Liver (tissue), 9 donors: ENCODE measurements around the gene IRF2BP2. TPM values are rescaled to one million over a fixed set of nuclear protein-coding genes. Genes with fewer than 3 reads are reported as not detected.
A peak's percentile ranks its signal among the peaks of the same experiment; 100 is the strongest.

ENCODE experiments used
- DNase-seq: peaks from one replicate; pipeline ENCODE4 v3.0.0-alpha.2; 2017; ENCODE audit warnings: low spot score
- H3K27ac ChIP-seq, 2 donors: one replicate each; pipeline ENCODE4 v1.7.0; 2013; ENCODE audit warnings: inconsistent platforms in 2 of 2, low read length in 2 of 2, control low read depth in 1 of 2, low read depth in 1 of 2, mild to moderate bottlenecking in 1 of 2
- H3K27me3 ChIP-seq, 4 donors: one replicate each; pipeline versions ENCODE4 v1.6.1 to v1.7.0; 2013; ENCODE audit warnings: low read length in 3 of 4, inconsistent platforms in 1 of 4, mild to moderate bottlenecking in 1 of 4, moderate library complexity in 1 of 4; ENCODE audit not compliant: control insufficient read depth in 4 of 4, insufficient read depth in 4 of 4
- H3K36me3 ChIP-seq, 4 donors: one replicate each; pipeline versions ENCODE4 v1.6.1 to v1.7.0; 2013; ENCODE audit warnings: low read length in 3 of 4, mild to moderate bottlenecking in 3 of 4, low read depth in 1 of 4, moderate library complexity in 1 of 4; ENCODE audit not compliant: control insufficient read depth in 4 of 4, insufficient read depth in 3 of 4
- H3K4me1 ChIP-seq, 4 donors: one replicate each; pipeline versions ENCODE4 v1.6.1 to v1.7.0; 2013; ENCODE audit warnings: low read length in 3 of 4, mild to moderate bottlenecking in 3 of 4, moderate library complexity in 1 of 4; ENCODE audit not compliant: control insufficient read depth in 4 of 4, insufficient read depth in 4 of 4
- H3K4me3 ChIP-seq, 3 donors: one replicate each; pipeline versions ENCODE4 v1.6.1 to v1.7.0; 2013; ENCODE audit warnings: low read length in 3 of 3, control low read depth in 1 of 3, low read depth in 1 of 3, mild to moderate bottlenecking in 1 of 3
- H3K9ac ChIP-seq, 2 donors: one replicate each; pipeline ENCODE4 v1.7.0; 2013; ENCODE audit warnings: low read length in 2 of 2, mild to moderate bottlenecking in 2 of 2, moderate library complexity in 2 of 2, control low read depth in 1 of 2, low read depth in 1 of 2
- H3K9me3 ChIP-seq, 4 donors: one replicate each; pipeline versions ENCODE4 v1.6.1 to v1.7.0; 2013; ENCODE audit warnings: low read length in 3 of 4; ENCODE audit not compliant: control insufficient read depth in 4 of 4
- ATF3 ChIP-seq: IDR thresholded peaks from 2 replicates; pipeline ENCODE4 v1.6.1; 2016; ENCODE audit warnings: antibody characterized with exemption
- EGR1 ChIP-seq, 2 donors: IDR thresholded peaks; 2 replicates each; pipeline ENCODE4 v1.6.1; 2016 to 2018; ENCODE audit warnings: antibody characterized with exemption in 2 of 2, low read depth in 2 of 2
- FOXA1 ChIP-seq: IDR thresholded peaks from 2 replicates; pipeline ENCODE4 v1.6.1; 2016; ENCODE audit warnings: antibody characterized with exemption
- FOXA2 ChIP-seq: IDR thresholded peaks from 2 replicates; pipeline ENCODE4 v1.6.1; 2016; ENCODE audit warnings: antibody characterized with exemption
- GABPA ChIP-seq, 2 donors: IDR thresholded peaks in 1 of 2; conservative IDR thresholded peaks in 1 of 2; 2 replicates each; pipeline ENCODE4 v1.6.1; 2016; ENCODE audit warnings: antibody characterized with exemption in 2 of 2, mild to moderate bottlenecking in 1 of 2, moderate library complexity in 1 of 2
- HNF4A ChIP-seq, 2 donors: conservative IDR thresholded peaks; 2 replicates each; pipeline ENCODE4 v1.6.1; 2016; ENCODE audit warnings: antibody characterized with exemption in 2 of 2, mild to moderate bottlenecking in 2 of 2
- HNF4G ChIP-seq: IDR thresholded peaks from 2 replicates; pipeline ENCODE4 v1.6.1; 2016; ENCODE audit warnings: antibody characterized with exemption
- JUND ChIP-seq, 2 donors: IDR thresholded peaks; 2 replicates each; pipeline ENCODE4 v1.6.1; 2016; ENCODE audit warnings: antibody characterized with exemption in 2 of 2
- MAX ChIP-seq: IDR thresholded peaks from 2 replicates; pipeline ENCODE4 v1.6.1; 2016; ENCODE audit warnings: antibody characterized with exemption
- NR2F2 ChIP-seq: IDR thresholded peaks from 2 replicates; pipeline ENCODE4 v1.6.1; 2016; ENCODE audit warnings: antibody characterized with exemption
- RAD21 ChIP-seq, 2 donors: IDR thresholded peaks; 2 replicates each; pipeline ENCODE4 v1.6.1; 2016; ENCODE audit warnings: antibody characterized with exemption in 2 of 2, mild to moderate bottlenecking in 2 of 2
- REST ChIP-seq: IDR thresholded peaks from 2 replicates; pipeline ENCODE4 v1.6.1; 2016; ENCODE audit warnings: antibody characterized with exemption, mild to moderate bottlenecking
- RXRA ChIP-seq, 2 donors: IDR thresholded peaks; 2 replicates each; pipeline ENCODE4 v1.6.1; 2017 to 2018; ENCODE audit warnings: antibody characterized with exemption in 2 of 2, mild to moderate bottlenecking in 1 of 2
- SP1 ChIP-seq: IDR thresholded peaks from 2 replicates; pipeline ENCODE4 v1.6.1; 2018; ENCODE audit warnings: antibody characterized with exemption, mild to moderate bottlenecking
- TAF1 ChIP-seq: conservative IDR thresholded peaks from 2 replicates; pipeline ENCODE4 v1.6.1; 2016; ENCODE audit warnings: antibody characterized with exemption, mild to moderate bottlenecking
- YY1 ChIP-seq: IDR thresholded peaks from 2 replicates; pipeline ENCODE4 v1.6.1; 2016; ENCODE audit warnings: antibody characterized with exemption, mild to moderate bottlenecking
- ZBTB33 ChIP-seq: IDR thresholded peaks from 2 replicates; pipeline ENCODE4 v1.6.1; 2016; ENCODE audit warnings: antibody characterized with exemption
- WGBS: extraction: QIAGEN DNeasy Blood & Tissue Kit; methylation state at CpG from one replicate; pipeline ENCODE4 v1.1.7; 2013; 5-methylcytosine and 5-hydroxymethylcytosine counted together
- polyA plus RNA-seq, 2 donors: library from polyadenylated mRNA; stranded (reverse) in 1 of 2; unstranded in 1 of 2; fragments of 200-250 nt in 1 of 2; fragments of >200 nt in 1 of 2; fragmentation: Nextera tagmentation in 1 of 2; extraction: Ambion mirVana in 1 of 2; gene quantifications; one replicate each; pipeline versions ENCODE4 v1.2.1 to v1.2.3, GENCODE V29; 2013 to 2015
- total RNA-seq, 2 donors: library from RNA; depleted of rRNA; stranded (reverse); fragments of >200 nt; gene quantifications; one replicate each; pipeline ENCODE4 v1.2.3, GENCODE V29; 2014
- donor health status: healthy.
- donor health status: healthy.
- donor health status: healthy.
- donor health status: healthy.
- donor health status: healthy.

Gene IRF2BP2
- total and polyA plus RNA-seq, 4 donors = 22.2 to 48.2 (median 35.4) TPM

DNA sequence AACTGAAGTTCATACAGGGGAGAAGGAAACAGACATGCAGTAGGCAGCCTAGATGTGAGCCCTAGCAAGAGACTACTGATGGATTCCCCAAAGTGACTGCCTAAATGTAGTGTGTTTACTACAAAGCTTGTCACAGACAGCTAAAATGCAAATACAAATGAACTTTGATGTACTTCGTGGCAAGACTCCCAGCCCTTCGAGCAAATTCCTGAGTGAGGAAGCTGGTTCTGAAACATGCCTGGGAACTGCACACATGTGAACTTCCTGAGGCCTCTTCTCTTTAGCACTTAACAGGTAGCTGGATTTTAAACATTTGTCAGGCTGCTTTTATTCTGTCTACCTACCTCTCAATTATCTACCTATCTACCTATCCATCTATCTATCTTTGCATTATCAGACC, 6.7 kb upstream of the IRF2BP2 start:
- Histone ChIP-seq H3K9ac (peak overlapping the region in 1 of 2 donors; percentile 14), H3K27me3 (no peaks in the 10 kb centered on the region), H3K36me3 (no peaks in the 10 kb centered on the region), H3K27ac (peak overlapping the region; percentile 42 to 90), H3K9me3 (no peaks in the 10 kb centered on the region), H3K4me1 (peaks cover 20 to 65% (median 37%) of the 10 kb centered on the region in 4 donors), H3K4me3 (no peak overlapping the region)
- DNase-seq = no peak
- TF ChIP-seq GABPA (IDR thresholded peaks at IDR 0.05 in 1 of 2, conservative IDR thresholded peaks at IDR 0.05 in 1 of 2) = no peak
- TF ChIP-seq SP1 = no peak
- no peak for TF ChIP-seq REST
- TF ChIP-seq MAX = peak; percentile 17
- peak in 1 of 2 donors; percentile 30 for TF ChIP-seq HNF4A (conservative IDR thresholded peaks at IDR 0.05)
- no peak for TF ChIP-seq FOXA2
- TF ChIP-seq EGR1 (IDR thresholded peaks at IDR 0.05; ENCODE audit: low read depth in 2 of 2) = no peak
- TF ChIP-seq FOXA1 = no peak
- TF ChIP-seq NR2F2 = no peak
- 9% methylated on average over 2 of the region's 2 CpGs for WGBS

- H3K4me3 ChIP-seq = no peak overlapping the region
- 52% methylated on average over 2 of the region's 2 CpGs for WGBS
- H3K27me3 ChIP-seq = no peaks in the 10 kb centered on the region
- DNase-seq = no peak
- H3K4me1 ChIP-seq = peaks cover 15 to 51% (median 33%) of the 10 kb centered on the region in 4 donors
- H3K9me3 ChIP-seq = no peaks in the 10 kb centered on the region
- H3K9ac ChIP-seq = peak overlapping the region; percentile 45 to 91
- TF ChIP-seq HNF4G (no peak), NR2F2 (no peak), GABPA (IDR thresholded peaks at IDR 0.05 in 1 of 2, conservative IDR thresholded peaks at IDR 0.05 in 1 of 2) (no peak), EGR1 (IDR thresholded peaks at IDR 0.05; ENCODE audit: low read depth in 2 of 2) (no peak), JUND (IDR thresholded peaks at IDR 0.05) (no peak), SP1 (no peak), FOXA2 (no peak), RAD21 (IDR thresholded peaks at IDR 0.05) (peak in 1 of 2 donors; percentile 11)
- H3K36me3 ChIP-seq = no peaks in the 10 kb centered on the region
- peak overlapping the region; percentile 95 to 100 for H3K27ac ChIP-seq
Measured at GRCh38 chr1:234614081-234614489, 4.1 kb upstream of the IRF2BP2 start.

- H3K27ac ChIP-seq = peak overlapping the region; percentile 95 to 100
- H3K9me3 ChIP-seq = no peaks in the 10 kb centered on the region
- peak overlapping the region; percentile 57 to 91 for H3K9ac ChIP-seq
- H3K36me3 ChIP-seq = peaks cover 0 to 1% (median 0%) of the 10 kb centered on the region in 4 donors
- H3K4me3 ChIP-seq = no peak overlapping the region
- DNase-seq = no peak
- no peaks in the 10 kb centered on the region for H3K27me3 ChIP-seq
- peaks cover 15 to 43% (median 30%) of the 10 kb centered on the region in 4 donors for H3K4me1 ChIP-seq
- 20% methylated on average over 12 of the region's 12 CpGs for WGBS
- TF ChIP-seq NR2F2 (no peak), FOXA1 (no peak), ZBTB33 (no peak), TAF1 (no peak), REST (no peak), FOXA2 (no peak), ATF3 (no peak), HNF4G (no peak), YY1 (no peak), RXRA (IDR thresholded peaks at IDR 0.05) (no peak), JUND (IDR thresholded peaks at IDR 0.05) (no peak), RAD21 (IDR thresholded peaks at IDR 0.05) (no peak)
Measured at GRCh38 chr1:234613128-234613875, 3.3 kb upstream of the IRF2BP2 start.
